IMR-90 (cell line): Measurements from ENCODE around the gene C17orf100. TPM values are rescaled to one million over a fixed set of nuclear protein-coding genes. Genes with fewer than 3 reads are reported as not detected.
A peak's percentile ranks its signal among the peaks of the same experiment; 100 is the strongest.

ENCODE experiments used
- ATAC-seq: fragments of 200-7000 bp; cut with Tn5 transposase; 2 replicates; pipeline ENCODE4 v1.9.1; 2020; ENCODE audit warnings: low read depth, mild to moderate bottlenecking, moderate library complexity
- BruUV-seq: library from RNA; stranded (reverse); fragments of 400-500 nt; replicated peaks from 2 replicates; lab custom pipeline; 2021; lab: Mats Ljungman, UMichigan
- CTCF ChIA-PET: fragments of 300-600 bp; formaldehyde crosslinking; extraction: SDS; loops from one replicate; lab custom pipeline; 2021; ENCODE audit warnings: antibody characterized with exemption; lab: Yijun Ruan, JAX
- POLR2A ChIA-PET: fragments of 300-600 bp; sonication (Branson Sonifier 250); formaldehyde crosslinking; loops from one replicate; lab custom pipeline; 2022; ENCODE audit warnings: antibody characterized with exemption; ENCODE audit not compliant: unreplicated experiment; lab: Charles Lee
- DNase-seq: peaks from one replicate; pipeline ENCODE4 v3.0.0; 2013
- H2AFZ ChIP-seq: replicated peaks from 2 replicates; pipeline ENCODE3; 2013; ENCODE audit warnings: low read length, mild to moderate bottlenecking; ENCODE audit not compliant: poor library complexity
- H2AK5ac ChIP-seq: 2 replicates; pipeline ENCODE4 v1.6.1; 2013; ENCODE audit warnings: low read depth, low read length, inconsistent platforms
- H2AK9ac ChIP-seq: replicated peaks from 2 replicates; pipeline ENCODE3; 2013; ENCODE audit warnings: mild to moderate bottlenecking, low read depth, low read length, moderate library complexity; ENCODE audit not compliant: poor library complexity
- H2BK120ac ChIP-seq: 2 replicates; pipeline ENCODE4 v1.6.1; 2013; ENCODE audit warnings: low read depth, low read length, inconsistent platforms
- H2BK15ac ChIP-seq: 3 replicates; pipeline ENCODE4 v1.6.1; 2013; ENCODE audit warnings: low read depth, low read length, inconsistent platforms
- H2BK20ac ChIP-seq: 2 replicates; pipeline ENCODE4 v1.6.1; 2013; ENCODE audit warnings: low read depth, mild to moderate bottlenecking, inconsistent platforms, low read length, moderate library complexity
- H2BK5ac ChIP-seq: 2 replicates; pipeline ENCODE4 v1.6.1; 2013; ENCODE audit warnings: mild to moderate bottlenecking, low read depth, low read length, inconsistent platforms; ENCODE audit not compliant: poor library complexity, severe bottlenecking
- H3K14ac ChIP-seq: replicated peaks from 2 replicates; pipeline ENCODE4 v1.6.1; 2013; ENCODE audit warnings: low read depth, low read length, inconsistent platforms
- H3K18ac ChIP-seq: 2 replicates; pipeline ENCODE4 v1.6.1; 2013; ENCODE audit warnings: low read depth, low read length, control low read depth
- H3K23ac ChIP-seq: 2 replicates; pipeline ENCODE4 v1.6.1; 2013; ENCODE audit warnings: low read depth, low read length, inconsistent platforms
- H3K27ac ChIP-seq: 2 replicates; pipeline ENCODE4 v1.5.1; 2013; ENCODE audit warnings: mild to moderate bottlenecking, control low read depth, low read length; ENCODE audit not compliant: insufficient read depth
- H3K27me3 ChIP-seq: 2 replicates; pipeline ENCODE4 v1.6.1; 2013; ENCODE audit warnings: low read length; ENCODE audit not compliant: control insufficient read depth, insufficient read depth
- H3K36me3 ChIP-seq: 2 replicates; pipeline ENCODE4 v1.6.1; 2013; ENCODE audit warnings: low read length, mixed read lengths; ENCODE audit not compliant: control insufficient read depth, insufficient read depth
- H3K4ac ChIP-seq: 2 replicates; pipeline ENCODE4 v1.6.1; 2013; ENCODE audit warnings: low read depth, low read length, inconsistent platforms
- H3K4me1 ChIP-seq: 2 replicates; pipeline ENCODE4 v1.6.1; 2013; ENCODE audit warnings: low read length, mixed read lengths; ENCODE audit not compliant: control insufficient read depth, insufficient read depth
- H3K4me2 ChIP-seq: 2 replicates; pipeline ENCODE4 v1.6.1; 2013; ENCODE audit warnings: low read depth, mild to moderate bottlenecking, control low read depth, low read length, moderate library complexity
- H3K4me3 ChIP-seq: 2 replicates; pipeline ENCODE4 v1.5.1; 2013; ENCODE audit warnings: low read depth, mild to moderate bottlenecking, control low read depth, low read length, moderate library complexity; ENCODE audit not compliant: insufficient read depth
- H3K56ac ChIP-seq: 2 replicates; pipeline ENCODE4 v1.6.1; 2013; ENCODE audit warnings: low read length, inconsistent platforms; ENCODE audit not compliant: insufficient read depth; ENCODE audit errors: extremely low read depth
- H3K79me1 ChIP-seq, 2 experiments: 2 replicates each; pipeline ENCODE4 v1.6.1; 2013; ENCODE audit warnings: low read length in 2 of 2, inconsistent platforms in 1 of 2, low read depth in 1 of 2
- H3K9ac ChIP-seq: 2 replicates; pipeline ENCODE4 v1.6.1; 2013; ENCODE audit warnings: low read depth, low read length, control low read depth
- H3K9me1 ChIP-seq: 2 replicates; pipeline ENCODE4 v1.6.1; 2013; ENCODE audit warnings: low read length, inconsistent platforms; ENCODE audit not compliant: insufficient read depth
- H3K9me3 ChIP-seq: 2 replicates; pipeline ENCODE4 v1.6.1; 2013; ENCODE audit warnings: low read length; ENCODE audit not compliant: control insufficient read depth, insufficient read depth
- H4K20me1 ChIP-seq: 2 replicates; pipeline ENCODE4 v1.6.1; 2013; ENCODE audit warnings: low read length, inconsistent platforms; ENCODE audit not compliant: insufficient read depth
- H4K5ac ChIP-seq: 2 replicates; pipeline ENCODE4 v1.6.1; 2013; ENCODE audit warnings: mild to moderate bottlenecking, low read depth, low read length, control low read depth
- H4K8ac ChIP-seq, 2 experiments: 2 replicates each; pipeline ENCODE4 v1.6.1; 2013; ENCODE audit warnings: low read depth in 2 of 2, low read length in 2 of 2, control low read depth in 1 of 2, inconsistent platforms in 1 of 2
- H4K91ac ChIP-seq: 2 replicates; pipeline ENCODE4 v1.6.1; 2013; ENCODE audit warnings: low read depth, low read length, inconsistent platforms; ENCODE audit not compliant: insufficient read depth
- BHLHE40 ChIP-seq: fragments of 150-350 bp; IDR thresholded peaks from 2 replicates; pipeline ENCODE4 v1.6.1; 2016; ENCODE audit warnings: mild to moderate bottlenecking, low read depth, low read length
- CEBPB ChIP-seq: IDR thresholded peaks from 2 replicates; pipeline ENCODE4 v1.6.1; 2012; ENCODE audit warnings: low read depth, low read length, improper control_type of control experiment
- CHD1 ChIP-seq: IDR thresholded peaks from 2 replicates; pipeline ENCODE4 v1.6.1; 2012; ENCODE audit warnings: low read depth, low read length, improper control_type of control experiment
- CTCF ChIP-seq: conservative IDR thresholded peaks from 2 replicates; pipeline ENCODE4 v1.5.1; 2012; ENCODE audit warnings: mild to moderate bottlenecking, low read depth, low read length, improper control_type of control experiment
- ELK1 ChIP-seq: fragments of 150-350 bp; IDR thresholded peaks from 2 replicates; pipeline ENCODE4 v1.6.1; 2016; ENCODE audit warnings: low read depth, mild to moderate bottlenecking, low read length, moderate library complexity, borderline replicate concordance
- FOS ChIP-seq: fragments of 150-350 bp; IDR thresholded peaks from 2 replicates; pipeline ENCODE4 v1.6.1; 2016; ENCODE audit warnings: low read depth, low read length
- MAFK ChIP-seq: IDR thresholded peaks from 2 replicates; pipeline ENCODE4 v1.6.1; 2012; ENCODE audit warnings: low read depth, low read length, improper control_type of control experiment
- MAZ ChIP-seq: IDR thresholded peaks from 2 replicates; pipeline ENCODE4 v1.6.1; 2012; ENCODE audit warnings: low read depth, mild to moderate bottlenecking, low read length, improper control_type of control experiment, moderate library complexity, borderline replicate concordance
- POLR2A ChIP-seq: IDR thresholded peaks from 2 replicates; pipeline ENCODE4 v1.6.1; 2012; ENCODE audit warnings: mild to moderate bottlenecking, low read depth, low read length
- RAD21 ChIP-seq: IDR thresholded peaks from 2 replicates; pipeline ENCODE4 v1.6.1; 2012; ENCODE audit warnings: low read length, improper control_type of control experiment
- RCOR1 ChIP-seq: IDR thresholded peaks from 2 replicates; pipeline ENCODE4 v1.6.1; 2012; ENCODE audit warnings: mild to moderate bottlenecking, low read length, improper control_type of control experiment; ENCODE audit not compliant: insufficient replicate concordance
- RFX5 ChIP-seq: IDR thresholded peaks from 2 replicates; pipeline ENCODE4 v1.8.0; 2012; ENCODE audit warnings: low read depth, mild to moderate bottlenecking, low read length, moderate library complexity
- SMC3 ChIP-seq: fragments of 150-350 bp; IDR thresholded peaks from 2 replicates; pipeline ENCODE4 v1.6.1; 2016; ENCODE audit warnings: low read depth, mild to moderate bottlenecking, antibody characterized with exemption, low read length, moderate library complexity
- USF2 ChIP-seq: fragments of 150-350 bp; IDR thresholded peaks from 2 replicates; pipeline ENCODE4 v1.6.1; 2017; ENCODE audit warnings: mild to moderate bottlenecking, antibody characterized with exemption, low read length, low read depth
- WGBS, 2 experiments: methylation state at CpG; one replicate each; pipeline versions ENCODE4 v1.1.5 to v1.1.7; 2013; ENCODE audit warnings: missing lambda C conversion rate in 2 of 2; ENCODE audit not compliant: insufficient read length in 1 of 2; ENCODE audit errors: extremely low coverage in 2 of 2; 5-methylcytosine and 5-hydroxymethylcytosine counted together
- dilution Hi-C: fragments of 300-500 bp; cut with HindIII; formaldehyde crosslinking; loops from one replicate; pipeline ENCODE4 v1.14.3; 2018; ENCODE audit warnings: low sequenced_read_pairs; ENCODE audit not compliant: unreplicated experiment
- in situ Hi-C: fragments of 300-500 bp; cut with MboI; formaldehyde crosslinking; loops from 3 replicates; pipeline ENCODE4 v1.14.3; 2019; ENCODE audit warnings: low sequenced_read_pairs, inconsistent platforms, mixed read lengths
- intact Hi-C: fragments of 100-400 bp; cut with micrococcal nuclease; formaldehyde crosslinking; loops from 2 replicates; pipeline ENCODE4 v1.10.0; 2022
- polyA plus RNA-seq, 3 experiments: library from polyadenylated mRNA; depleted of rRNA; stranded (reverse); fragments of >200 nt; gene quantifications; 2 replicates each; pipeline ENCODE4 v1.2.3, GENCODE V29; 2012; ENCODE audit warnings: low replicate concordance in 1 of 3
- total RNA-seq: library from RNA; depleted of rRNA; stranded (reverse); fragments of >200 nt; gene quantifications from 2 replicates; pipeline ENCODE4 v1.2.3, GENCODE V29; 2012

C17orf100 gene
- total and polyA plus RNA-seq, 2 of the 4 experiments (the other 2 are of a cell fraction), result 0.18 to 1.8 TPM

GRCh38 chr17:6651919-6652452, 424 bp downstream of the C17orf100 start:
- dilution Hi-C loops (no loop called here), in situ Hi-C loops (no loop called here), intact Hi-C loops (loop anchor here (10.0 kb wide), 1 partner anchor 1067 kb away; the partner anchor contains the start of gene NLRP1)
- Histone ChIP-seq H3K9ac (peak overlapping the region; percentile 29; the same call in 1 of the 2 replicates), H2AK9ac (peak overlapping the region; percentile 92), H3K23ac (peak overlapping the region; percentile 54; the same call in 1 of the 2 replicates), H3K9me3 (no peaks in the 10 kb centered on the region; the same call in 1 of the 2 replicates), H2BK5ac (peak overlapping the region; percentile 33), H4K91ac (peak overlapping the region; percentile 72), H3K4me2 (peak overlapping the region; percentile 81), H3K4ac (peak overlapping the region; percentile 82), H2BK20ac (no peak overlapping the region), H4K8ac (peak overlapping the region; percentile 30 to 98; a peak in 3 of 4 replicates), H4K5ac (peak overlapping the region; percentile 82), H4K20me1 (peaks cover 11% of the 10 kb centered on the region), H2BK15ac (no peak overlapping the region; the same call in 2 of the 3 replicates), H2AFZ (peak overlapping the region; percentile 99), H3K4me3 (peak overlapping the region; percentile 90), H3K18ac (peak overlapping the region; percentile 44), H3K27ac (peak overlapping the region; percentile 11; the same call in 1 of the 2 replicates), H3K36me3 (peaks cover 3% of the 10 kb centered on the region), H3K56ac (no peak overlapping the region), H2BK120ac (peak overlapping the region; percentile 65), H3K79me1 (peaks cover 9 to 34% of the 10 kb centered on the region in 2 experiments; a peak in 3 of 4 replicates), H2AK5ac (peak overlapping the region; percentile 38), H3K27me3 (peaks cover 20% of the 10 kb centered on the region), H3K14ac (peak overlapping the region; percentile 81), H3K4me1 (0 out of 2 replicates have a peak, but pooled peaks cover 6% of the 10 kb centered on the region), H3K9me1 (peaks cover 8% of the 10 kb centered on the region; the same call in 1 of the 2 replicates)
- DNase-seq, result peak; percentile 11
- POLR2A ChIA-PET, result no interaction called here
- CTCF ChIA-PET, result no interaction called here
- ATAC-seq, result no peak
- WGBS, 2 experiments, result 12% methylated on average over 36 of the region's 47 CpGs; no CpG with 5 or more reads in 1 of the 2 experiments
- TF ChIP-seq CTCF (no peak), CHD1 (no peak), FOS (no peak), RCOR1 (no peak), POLR2A (no peak), BHLHE40 (no peak), ELK1 (no peak), RAD21 (no peak), RFX5 (no peak), USF2 (no peak), SMC3 (no peak), CEBPB (no peak), MAZ (no peak), MAFK (no peak)
- BruUV-seq, result no TSS peak
